NOMO-1 (cell line): ENCODE measurements around the gene SMIM28.
"Not testable (repeated sequence)": the region's sequence is repeated elsewhere in the genome, so short reads cannot be mapped to it uniquely, and the experiment has no call there.

Experiments
- DNase-seq, 2 experiments: peaks; one replicate each; lab custom pipeline; 2025; ENCODE audit not compliant: unreplicated experiment in 2 of 2; lab: John Stamatoyannopoulos, UW

The SMIM28 gene

GRCh38 chr6:138377844-138378243, at the start of gene SMIM28:
SMIM28 (plus strand) TSS chr6:138377905; CDS start chr6:138378073, 168 bp downstream.
- DNase-seq, result no peak

GRCh38 chr6:138328210-138328609, 49.5 kb upstream of the SMIM28 start:
- DNase-seq, result no peak

DNA sequence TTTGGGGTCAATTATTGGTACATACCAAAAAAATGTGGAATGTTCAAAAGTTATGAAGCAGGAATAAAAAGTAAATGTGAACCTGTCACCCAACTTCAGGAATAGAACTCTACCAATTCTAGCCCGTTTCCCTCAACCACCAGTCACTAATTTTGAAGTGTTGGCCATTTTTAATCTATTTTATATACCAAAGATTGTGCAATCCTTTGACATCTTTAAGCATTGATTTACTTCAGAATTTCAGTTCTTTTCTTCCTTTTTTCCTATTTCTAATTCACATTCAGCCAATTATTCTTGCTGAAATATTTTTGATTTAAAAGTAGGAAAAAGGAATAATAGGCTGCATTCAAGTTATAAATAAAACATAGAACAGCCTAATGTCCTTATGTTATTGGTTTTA, 46.9 kb upstream of the SMIM28 start:
- no peak for DNase-seq

DNA sequence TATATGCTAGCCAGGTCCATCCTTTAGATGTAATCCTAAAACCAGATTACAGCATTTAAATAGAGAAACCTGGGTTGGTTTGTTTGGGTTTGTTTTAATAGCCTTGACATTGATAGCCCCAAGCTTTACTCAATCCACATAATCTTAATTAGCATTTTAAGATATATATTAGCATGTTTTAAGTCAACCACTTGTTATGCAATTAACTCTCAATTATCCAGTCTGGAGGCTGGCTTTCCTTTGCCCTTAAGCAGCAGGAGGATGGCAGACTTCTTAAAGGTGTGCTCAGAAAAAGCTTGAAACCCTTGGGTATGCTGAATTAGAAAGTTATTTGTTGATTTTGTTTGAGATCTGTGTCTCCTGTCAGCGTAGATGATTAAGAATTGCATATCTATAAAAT, 46.3 kb upstream of the SMIM28 start:
- no peak for DNase-seq

- DNase-seq, result no peak
These were observed 45.7 kb upstream of the SMIM28 start for GRCh38 chr6:138331984-138332383.

DNA sequence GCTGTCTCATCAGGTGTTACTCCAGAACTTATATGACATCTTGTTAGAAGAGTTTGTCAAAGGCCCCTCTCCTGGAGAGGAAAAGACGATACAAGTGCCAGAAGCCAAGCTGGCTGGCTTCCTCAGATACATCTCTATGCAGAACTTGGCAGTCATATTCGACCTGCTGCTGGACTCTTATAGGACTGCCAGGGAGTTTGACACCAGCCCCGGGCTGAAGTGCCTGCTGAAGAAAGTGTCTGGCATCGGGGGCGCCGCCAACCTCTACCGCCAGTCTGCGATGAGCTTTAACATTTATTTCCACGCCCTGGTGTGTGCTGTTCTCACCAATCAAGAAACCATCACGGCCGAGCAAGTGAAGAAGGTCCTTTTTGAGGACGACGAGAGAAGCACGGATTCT, 43.7 kb upstream of the SMIM28 start:
- no peak for DNase-seq

GRCh38 chr6:138334963-138335362, 42.7 kb upstream of the SMIM28 start:
- no peak for DNase-seq

DNA sequence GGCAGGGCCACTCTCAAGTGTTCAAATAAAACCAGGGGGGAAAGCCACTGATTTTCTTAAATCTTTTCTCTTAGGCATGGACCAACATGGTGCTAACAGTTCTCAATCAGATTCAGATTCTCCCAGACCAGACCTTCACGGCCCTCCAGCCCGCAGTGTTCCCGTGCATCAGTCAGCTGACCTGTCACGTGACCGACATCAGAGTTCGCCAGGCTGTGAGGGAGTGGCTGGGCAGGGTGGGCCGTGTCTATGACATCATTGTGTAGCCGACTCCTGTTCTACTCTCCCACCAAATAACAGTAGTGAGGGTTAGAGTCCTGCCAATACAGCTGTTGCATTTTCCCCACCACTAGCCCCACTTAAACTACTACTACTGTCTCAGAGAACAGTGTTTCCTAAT, 41.5 kb upstream of the SMIM28 start:
- DNase-seq, result no peak

DNA sequence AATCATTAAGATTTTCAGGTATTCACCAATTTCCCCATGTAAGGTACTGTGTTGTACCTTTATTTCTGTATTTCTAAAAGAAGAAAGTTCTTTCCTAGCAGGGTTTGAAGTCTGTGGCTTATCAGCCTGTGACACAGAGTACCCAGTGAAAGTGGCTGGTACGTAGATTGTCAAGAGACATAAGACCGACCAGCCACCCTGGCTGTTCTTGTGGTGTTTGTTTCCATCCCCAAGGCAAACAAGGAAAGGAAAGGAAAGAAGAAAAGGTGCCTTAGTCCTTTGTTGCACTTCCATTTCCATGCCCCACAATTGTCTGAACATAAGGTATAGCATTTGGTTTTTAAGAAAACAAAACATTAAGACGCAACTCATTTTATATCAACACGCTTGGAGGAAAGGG, 40.6 kb upstream of the SMIM28 start:
- no peak for DNase-seq

GRCh38 chr6:138339024-138339423, 38.7 kb upstream of the SMIM28 start:
- no peak for DNase-seq

GRCh38 chr6:138341176-138341575, 36.5 kb upstream of the SMIM28 start:
- no peak for DNase-seq

DNA sequence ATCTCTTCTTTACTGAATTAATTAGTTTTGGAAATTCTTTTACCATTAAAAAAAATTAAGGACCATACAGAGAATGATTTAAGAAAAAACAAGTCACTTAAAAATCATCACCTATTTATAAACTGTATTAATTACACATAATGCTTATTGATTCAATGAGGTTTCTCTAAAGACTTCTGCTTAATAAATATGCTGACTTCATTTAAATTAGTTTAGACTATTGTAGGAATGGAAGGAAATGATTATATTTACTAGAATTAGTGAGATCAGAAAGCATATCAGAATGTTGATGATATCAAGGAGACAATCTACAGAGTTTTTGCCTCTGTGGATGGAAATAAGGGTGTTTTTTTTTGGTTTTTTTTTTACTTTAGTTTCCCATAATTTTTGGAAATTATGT, 34.6 kb upstream of the SMIM28 start:
- DNase-seq, result no peak

DNA sequence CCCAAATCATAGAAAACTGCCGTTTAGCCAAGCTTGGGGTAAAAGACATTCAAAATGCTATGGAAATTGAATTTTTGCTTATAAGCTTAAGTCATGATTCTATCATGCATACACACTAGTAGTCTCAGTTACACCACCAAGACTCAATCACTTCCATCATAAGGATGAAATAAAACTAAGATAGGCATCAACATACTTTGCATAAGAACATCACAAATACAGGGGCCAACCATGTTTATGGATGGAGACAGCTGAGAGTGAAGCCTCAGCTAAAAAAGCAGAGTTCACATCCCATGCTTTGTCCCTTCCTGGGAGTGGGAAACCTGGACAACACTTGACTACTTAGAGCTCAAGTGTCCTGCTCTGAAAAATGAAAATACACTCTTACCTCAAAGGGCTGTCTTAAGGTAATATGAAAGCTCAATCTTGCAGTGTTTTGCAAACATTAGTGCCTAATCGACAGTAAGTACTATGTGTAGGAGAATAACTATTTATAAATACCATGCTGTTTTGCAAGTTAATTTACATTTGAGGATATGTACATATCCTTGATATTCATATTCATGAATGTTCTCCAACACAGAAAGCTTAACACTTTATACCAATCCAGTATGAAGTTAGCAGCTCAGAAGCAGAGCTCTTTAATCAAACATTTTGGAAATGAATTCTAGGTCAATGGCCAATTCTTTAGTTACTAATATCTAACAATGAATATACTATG, 32.0 kb upstream of the SMIM28 start:
- DNase-seq, result no peak

DNA sequence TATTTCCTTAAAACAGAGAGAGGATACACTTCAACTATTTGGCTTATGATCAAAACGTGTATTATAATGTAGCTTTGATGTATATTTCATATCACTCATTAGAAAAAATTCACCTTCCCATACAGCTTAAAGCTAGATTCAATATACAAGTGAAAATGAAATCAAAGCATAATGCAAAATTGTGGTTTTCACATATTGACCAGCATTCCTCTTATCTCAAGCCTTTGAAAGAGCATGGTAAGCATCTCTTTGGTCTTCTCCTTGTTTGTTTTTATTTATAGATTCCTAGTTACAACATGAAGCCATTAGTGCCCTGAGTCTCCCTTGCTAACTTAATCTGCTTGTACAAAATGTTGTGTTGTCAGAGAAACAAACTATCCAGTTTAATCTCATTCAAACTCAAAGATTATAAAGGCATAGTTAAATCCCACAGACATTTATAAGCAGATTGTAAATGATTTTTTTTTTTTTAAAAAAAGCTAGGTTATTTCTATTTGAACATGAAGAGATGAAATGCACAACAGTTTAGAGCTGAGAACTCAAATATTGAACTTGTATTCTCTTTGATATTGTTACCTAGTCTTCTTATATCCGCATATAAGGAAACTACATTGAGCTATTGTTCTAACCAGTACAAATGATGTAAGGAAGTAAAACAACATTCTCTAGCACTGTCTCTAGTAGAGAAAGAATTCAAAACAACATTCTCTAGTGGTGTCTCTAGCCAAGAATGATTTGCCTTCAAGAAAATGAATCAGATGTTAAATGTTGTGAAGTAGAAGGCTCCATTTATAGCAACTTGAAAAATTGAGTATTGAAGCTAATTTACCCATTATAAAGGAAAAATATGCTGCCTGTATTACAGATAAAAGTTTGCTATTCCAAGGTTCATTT, 31.2 kb upstream of the SMIM28 start:
- DNase-seq, result no peak

GRCh38 chr6:138347864-138348263, 29.8 kb upstream of the SMIM28 start:
- DNase-seq, result no peak

GRCh38 chr6:138349891-138350290, 27.8 kb upstream of the SMIM28 start:
- DNase-seq, result no peak

DNA sequence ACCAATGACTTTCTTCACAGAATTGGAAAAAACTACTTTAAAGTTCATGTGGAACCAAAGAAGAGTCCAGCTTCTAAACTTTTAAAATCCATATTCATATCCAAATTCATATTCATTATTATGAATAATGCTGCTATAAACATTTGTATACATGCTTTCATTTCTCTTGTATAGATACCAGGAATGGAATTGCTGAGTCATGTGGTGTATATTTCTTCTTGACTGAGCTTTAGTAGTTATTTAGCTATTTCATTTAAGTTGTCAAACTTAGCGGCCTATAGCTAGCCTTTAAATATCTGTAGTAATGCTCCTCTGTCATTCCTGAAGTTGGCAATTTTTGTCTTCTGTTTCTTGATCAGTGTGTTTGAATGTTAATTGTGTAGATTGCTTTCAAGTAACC, 19.8 kb upstream of the SMIM28 start:
- DNase-seq, result no peak

- not testable (repeated sequence) for DNase-seq
These were observed 9.0 kb upstream of the SMIM28 start for GRCh38 chr6:138368684-138369083.

DNA sequence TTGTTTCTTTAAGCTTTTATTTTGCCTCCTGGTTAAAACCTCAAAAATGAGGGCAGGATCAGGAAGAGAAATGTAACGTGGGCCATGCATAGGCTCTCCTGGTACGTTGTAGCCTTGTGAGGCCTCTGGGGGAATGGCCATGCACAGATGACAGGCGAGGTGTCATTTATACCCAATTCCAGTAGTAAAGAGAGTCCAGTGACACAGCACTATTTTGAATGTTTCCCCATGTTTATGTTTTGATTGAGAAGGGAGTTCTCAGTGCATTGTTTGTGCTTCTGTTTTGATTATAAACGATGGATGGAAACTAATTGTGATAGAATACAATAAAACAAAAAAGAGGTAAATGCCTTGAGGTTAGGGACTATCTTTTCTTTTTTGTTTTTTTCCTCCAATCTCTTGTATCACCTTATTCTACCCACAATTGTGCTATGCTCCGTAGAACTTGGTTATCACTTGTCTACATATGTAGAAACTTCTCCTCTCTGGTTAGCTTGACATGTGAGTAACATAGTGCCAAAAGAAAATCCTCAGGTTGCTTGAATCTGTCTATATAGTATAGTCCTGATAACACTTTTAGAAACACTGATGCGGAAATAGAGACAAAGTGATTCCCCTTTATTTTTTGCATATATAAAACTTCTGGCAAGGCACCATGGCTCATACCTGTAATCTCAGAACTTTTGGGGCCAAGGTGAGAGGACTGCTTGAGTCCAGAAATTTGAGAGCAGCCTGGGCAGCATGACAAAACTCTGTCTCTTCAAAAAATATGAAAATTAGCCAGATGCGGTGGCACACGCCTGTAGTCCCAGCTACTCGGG, 6.9 kb upstream of the SMIM28 start:
- DNase-seq, result no peak

DNA sequence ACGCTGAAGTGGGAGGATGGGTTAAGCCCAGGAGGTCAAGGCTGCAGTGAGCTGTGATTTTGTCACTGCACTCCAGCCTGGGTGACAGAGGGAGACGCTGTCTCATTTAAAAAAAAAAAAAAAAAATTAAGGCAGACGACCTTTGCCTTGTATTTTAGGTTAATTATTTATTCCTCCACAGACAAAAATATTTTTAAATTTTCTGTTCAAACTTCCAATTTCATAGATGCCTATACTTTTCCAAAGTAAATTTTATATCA, 6.3 kb upstream of the SMIM28 start:
- no peak for DNase-seq

DNA sequence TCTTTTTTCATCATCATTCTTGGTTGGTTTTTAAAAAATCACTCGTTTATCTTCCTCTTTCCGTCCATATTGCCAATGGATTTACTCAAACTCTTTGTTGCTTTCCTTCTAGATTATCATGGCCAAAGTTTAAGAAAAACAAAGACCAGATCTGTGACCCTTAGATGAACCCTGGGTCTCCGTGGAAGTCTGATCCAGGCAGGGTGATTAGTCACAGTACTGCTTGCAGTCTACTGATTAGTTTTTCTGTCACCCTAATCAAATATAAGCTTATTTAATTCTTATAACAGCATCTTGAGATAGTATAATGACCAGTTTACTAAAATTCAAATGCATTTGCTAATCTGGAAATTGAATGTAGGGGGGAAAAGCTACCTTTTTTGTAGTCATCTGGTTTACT, 6.0 kb upstream of the SMIM28 start:
- no peak for DNase-seq
